Measurements from ENCODE around the gene DHRS4L2.

DNA sequence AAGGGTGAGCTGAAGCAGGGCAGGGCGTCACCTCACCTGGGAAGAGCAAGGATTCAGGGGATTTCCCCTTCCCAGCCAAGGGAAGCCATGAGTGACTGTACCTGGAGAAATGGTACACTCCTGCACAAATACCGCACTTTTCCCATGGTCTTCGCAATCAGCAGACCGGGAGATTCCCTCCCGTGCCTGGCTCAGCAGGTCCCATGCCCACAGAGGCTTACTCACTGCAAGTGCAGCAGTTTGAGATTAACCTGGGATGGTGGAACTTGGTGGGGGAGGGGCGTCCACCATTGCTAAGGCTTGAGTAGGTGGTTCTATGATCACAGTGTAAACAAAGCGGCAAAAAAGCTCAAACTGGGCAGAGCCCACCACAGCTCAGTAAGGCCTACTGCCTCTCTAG, 46.1 kb upstream of the DHRS4L2 start:
- no peak for TF ChIP-seq CTCF (IDR thresholded peaks at IDR 0.05; ENCODE audit: low read depth, low read length, missing input control)
- TF ChIP-seq HNF4G (IDR thresholded peaks at IDR 0.05) = no peak
- no peak for TF ChIP-seq JUND (IDR thresholded peaks at IDR 0.05)
- TF ChIP-seq, protein P1, sequence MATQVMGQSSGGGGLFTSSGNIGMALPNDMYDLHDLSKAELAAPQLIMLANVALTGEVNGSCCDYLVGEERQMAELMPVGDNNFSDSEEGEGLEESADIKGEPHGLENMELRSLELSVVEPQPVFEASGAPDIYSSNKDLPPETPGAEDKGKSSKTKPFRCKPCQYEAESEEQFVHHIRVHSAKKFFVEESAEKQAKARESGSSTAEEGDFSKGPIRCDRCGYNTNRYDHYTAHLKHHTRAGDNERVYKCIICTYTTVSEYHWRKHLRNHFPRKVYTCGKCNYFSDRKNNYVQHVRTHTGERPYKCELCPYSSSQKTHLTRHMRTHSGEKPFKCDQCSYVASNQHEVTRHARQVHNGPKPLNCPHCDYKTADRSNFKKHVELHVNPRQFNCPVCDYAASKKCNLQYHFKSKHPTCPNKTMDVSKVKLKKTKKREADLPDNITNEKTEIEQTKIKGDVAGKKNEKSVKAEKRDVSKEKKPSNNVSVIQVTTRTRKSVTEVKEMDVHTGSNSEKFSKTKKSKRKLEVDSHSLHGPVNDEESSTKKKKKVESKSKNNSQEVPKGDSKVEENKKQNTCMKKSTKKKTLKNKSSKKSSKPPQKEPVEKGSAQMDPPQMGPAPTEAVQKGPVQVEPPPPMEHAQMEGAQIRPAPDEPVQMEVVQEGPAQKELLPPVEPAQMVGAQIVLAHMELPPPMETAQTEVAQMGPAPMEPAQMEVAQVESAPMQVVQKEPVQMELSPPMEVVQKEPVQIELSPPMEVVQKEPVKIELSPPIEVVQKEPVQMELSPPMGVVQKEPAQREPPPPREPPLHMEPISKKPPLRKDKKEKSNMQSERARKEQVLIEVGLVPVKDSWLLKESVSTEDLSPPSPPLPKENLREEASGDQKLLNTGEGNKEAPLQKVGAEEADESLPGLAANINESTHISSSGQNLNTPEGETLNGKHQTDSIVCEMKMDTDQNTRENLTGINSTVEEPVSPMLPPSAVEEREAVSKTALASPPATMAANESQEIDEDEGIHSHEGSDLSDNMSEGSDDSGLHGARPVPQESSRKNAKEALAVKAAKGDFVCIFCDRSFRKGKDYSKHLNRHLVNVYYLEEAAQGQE (IDR thresholded peaks at IDR 0.05) = no peak
- TF ChIP-seq TAF1 (conservative IDR thresholded peaks at IDR 0.05) = no peak
